CD4-positive, alpha-beta T cell treated with Interleukin-6 at 100 ng/mL for 8 hours (primary cell): ENCODE measurements around the gene APBB1IP.
"Not testable (repeated sequence)": the region's sequence is repeated elsewhere in the genome, so short reads cannot be mapped to it uniquely, and the experiment has no call there.

ENCODE experiments used
- DNase-seq: peaks from one replicate; pipeline ENCODE4 v3.0.0-alpha.2; 2020; ENCODE audit warnings: mixed read lengths, low spot score

APBB1IP gene

GRCh38 chr10:26441491-26442214, 3.5 kb downstream of the APBB1IP start:
- DNase-seq: peak; percentile 40

GRCh38 chr10:26445411-26446031, 7.4 kb downstream of the APBB1IP start:
- DNase-seq: no peak

- DNase-seq: no peak
Measured at GRCh38 chr10:26446258-26446657, 8.1 kb downstream of the APBB1IP start.

GRCh38 chr10:26448292-26448691, 10.2 kb downstream of the APBB1IP start:
- no peak for DNase-seq

GRCh38 chr10:26448706-26449435, 10.7 kb downstream of the APBB1IP start:
- peak; percentile 83 for DNase-seq

GRCh38 chr10:26449726-26450125, 11.6 kb downstream of the APBB1IP start:
- DNase-seq: no peak

GRCh38 chr10:26451903-26452302, 13.8 kb downstream of the APBB1IP start:
- no peak for DNase-seq

GRCh38 chr10:26453850-26454249, 15.7 kb downstream of the APBB1IP start:
- DNase-seq: no peak

- no peak for DNase-seq
Measured at GRCh38 chr10:26454891-26455290, 16.8 kb downstream of the APBB1IP start.

- DNase-seq: no peak
Measured at GRCh38 chr10:26455567-26456315, 17.6 kb downstream of the APBB1IP start.

GRCh38 chr10:26457088-26457487, 18.9 kb downstream of the APBB1IP start:
- DNase-seq: no peak

- no peak for DNase-seq
Measured at GRCh38 chr10:26460736-26461135, 22.6 kb downstream of the APBB1IP start.

GRCh38 chr10:26463986-26464385, 25.8 kb downstream of the APBB1IP start:
- no peak for DNase-seq

- no peak for DNase-seq
Measured at GRCh38 chr10:26464632-26465280, 26.6 kb downstream of the APBB1IP start.

- DNase-seq: not testable (repeated sequence)
Measured at GRCh38 chr10:26466531-26466930, 28.4 kb downstream of the APBB1IP start.

GRCh38 chr10:26467639-26468038, 29.5 kb downstream of the APBB1IP start:
- DNase-seq: no peak

- DNase-seq: no peak
Measured at GRCh38 chr10:26468291-26468690, 30.1 kb downstream of the APBB1IP start.

- DNase-seq: peak; percentile 64
Measured at GRCh38 chr10:26468700-26469099, 30.6 kb downstream of the APBB1IP start.

GRCh38 chr10:26472492-26472778, 34.3 kb downstream of the APBB1IP start:
- DNase-seq: no peak

GRCh38 chr10:26474026-26474425, 35.9 kb downstream of the APBB1IP start:
- DNase-seq: no peak

GRCh38 chr10:26474845-26475244, 36.7 kb downstream of the APBB1IP start:
- DNase-seq: not testable (repeated sequence)

- no peak for DNase-seq
Measured at GRCh38 chr10:26475386-26475785, 37.2 kb downstream of the APBB1IP start.
